HEK293 (cell line): ENCODE results near the gene UBR4.

Experiments
- CTCF ChIA-PET: fragments of 350-600 bp; formaldehyde crosslinking; extraction: SDS; loops from one replicate; lab custom pipeline; 2021; ENCODE audit warnings: antibody characterized with exemption; lab: Yijun Ruan, JAX
- POLR2A ChIA-PET: fragments of 300-600 bp; formaldehyde crosslinking; extraction: SDS; loops from one replicate; lab custom pipeline; 2020; ENCODE audit warnings: antibody characterized with exemption, inconsistent platforms; lab: Yijun Ruan, JAX
- H3K27ac ChIP-seq: fragments of 200-500 bp; sonication (Bioruptor generic); 2 replicates; pipeline ENCODE4 v1.5.1; 2014; ENCODE audit warnings: low read depth, low read length, control low read depth, inconsistent platforms; ENCODE audit errors: extremely low read depth
- H3K36me3 ChIP-seq, 2 experiments: fragments of 200-500 bp in 1 of 2; sonication (Bioruptor generic) in 1 of 2; 1 replicate in 1 of 2; 2 replicates in 1 of 2; pipeline ENCODE4 v1.5.1; 2014 to 2017; ENCODE audit warnings: inconsistent platforms in 2 of 2, low read length in 2 of 2; ENCODE audit not compliant: control insufficient read depth in 2 of 2, insufficient read depth in 1 of 2
- H3K4me1 ChIP-seq: fragments of 200-500 bp; sonication (Bioruptor generic); 2 replicates; pipeline ENCODE4 v1.5.1; 2014; ENCODE audit warnings: mild to moderate bottlenecking, low read length, inconsistent platforms; ENCODE audit not compliant: control insufficient read depth, insufficient read depth
- H3K4me3 ChIP-seq: 2 replicates; pipeline ENCODE4 v1.5.1; 2011; ENCODE audit warnings: low read depth, mild to moderate bottlenecking, control low read depth, low read length, moderate library complexity
- H3K9me3 ChIP-seq: fragments of 200-500 bp; sonication (Bioruptor generic); 2 replicates; pipeline ENCODE4 v1.5.1; 2014; ENCODE audit warnings: low read depth, low read length, inconsistent platforms; ENCODE audit not compliant: control insufficient read depth, insufficient read depth
- GFI1B ChIP-seq: fragments of 450-650 bp; formaldehyde crosslinking; IDR thresholded peaks from 2 replicates; pipeline ENCODE4 v1.5.1; 2016; ENCODE audit warnings: missing biosample characterization, missing genetic modification characterization
- HOXD13 ChIP-seq: sonication (generic); formaldehyde crosslinking; IDR thresholded peaks from 2 replicates; pipeline ENCODE4 v1.8.0; 2022; ENCODE audit warnings: missing genetic modification reagents, borderline replicate concordance
- KLF1 ChIP-seq: fragments of 450-650 bp; formaldehyde crosslinking; IDR thresholded peaks from 2 replicates; pipeline ENCODE4 v1.5.1; 2016; ENCODE audit warnings: missing biosample characterization, missing genetic modification characterization
- PRDM6 ChIP-seq: fragments of 450-650 bp; formaldehyde crosslinking; IDR thresholded peaks from 2 replicates; pipeline ENCODE4 v1.5.1; 2017; ENCODE audit warnings: missing biosample characterization, missing genetic modification characterization
- TSHZ1 ChIP-seq: fragments of 450-650 bp; formaldehyde crosslinking; IDR thresholded peaks from 2 replicates; pipeline ENCODE4 v1.5.1; 2016; ENCODE audit warnings: missing biosample characterization, missing genetic modification characterization, borderline replicate concordance
- ZBTB49 ChIP-seq: fragments of 450-650 bp; formaldehyde crosslinking; IDR thresholded peaks from 2 replicates; pipeline ENCODE4 v1.5.1; 2016; ENCODE audit warnings: missing biosample characterization, missing genetic modification characterization, low read depth
- ZBTB8A ChIP-seq: fragments of 450-650 bp; formaldehyde crosslinking; IDR thresholded peaks from 2 replicates; pipeline ENCODE4 v1.5.1; 2016; ENCODE audit warnings: missing biosample characterization, missing genetic modification characterization
- ZEB2 ChIP-seq: fragments of 450-650 bp; formaldehyde crosslinking; IDR thresholded peaks from 2 replicates; pipeline ENCODE4 v1.5.1; 2016; ENCODE audit warnings: missing biosample characterization, missing genetic modification characterization
- ZFP69B ChIP-seq: fragments of 450-650 bp; formaldehyde crosslinking; IDR thresholded peaks from 2 replicates; pipeline ENCODE4 v1.5.1; 2016; ENCODE audit warnings: missing biosample characterization, missing genetic modification characterization
- ZNF121 ChIP-seq: fragments of 450-650 bp; formaldehyde crosslinking; IDR thresholded peaks from 2 replicates; pipeline ENCODE4 v1.5.1; 2016; ENCODE audit warnings: missing biosample characterization, missing genetic modification characterization
- ZNF132 ChIP-seq: fragments of 450-650 bp; formaldehyde crosslinking; IDR thresholded peaks from 2 replicates; pipeline ENCODE4 v1.5.1; 2017; ENCODE audit warnings: missing biosample characterization, missing genetic modification characterization, borderline replicate concordance
- ZNF133 ChIP-seq: fragments of 450-650 bp; formaldehyde crosslinking; IDR thresholded peaks from 2 replicates; pipeline ENCODE4 v1.5.1; 2016; ENCODE audit warnings: missing biosample characterization, missing genetic modification characterization
- ZNF169 ChIP-seq: fragments of 450-650 bp; formaldehyde crosslinking; IDR thresholded peaks from 2 replicates; pipeline ENCODE4 v1.5.1; 2016; ENCODE audit warnings: missing biosample characterization, missing genetic modification characterization
- ZNF23 ChIP-seq: fragments of 450-650 bp; formaldehyde crosslinking; IDR thresholded peaks from 2 replicates; pipeline ENCODE4 v1.5.1; 2016; ENCODE audit warnings: missing biosample characterization, missing genetic modification characterization, borderline replicate concordance
- ZNF366 ChIP-seq: fragments of 450-650 bp; formaldehyde crosslinking; conservative IDR thresholded peaks from 2 replicates; pipeline ENCODE4 v1.5.1; 2016; ENCODE audit warnings: missing biosample characterization, missing genetic modification characterization
- ZNF488 ChIP-seq: fragments of 450-650 bp; formaldehyde crosslinking; IDR thresholded peaks from 2 replicates; pipeline ENCODE4 v1.5.1; 2016; ENCODE audit warnings: missing biosample characterization, missing genetic modification characterization
- ZNF555 ChIP-seq: fragments of 450-650 bp; formaldehyde crosslinking; conservative IDR thresholded peaks from 2 replicates; pipeline ENCODE4 v1.5.1; 2017; ENCODE audit warnings: missing biosample characterization, mild to moderate bottlenecking, missing genetic modification characterization, inconsistent platforms
- ZNF670 ChIP-seq: fragments of 450-650 bp; formaldehyde crosslinking; IDR thresholded peaks from 2 replicates; pipeline ENCODE4 v1.5.1; 2016; ENCODE audit warnings: missing biosample characterization, missing genetic modification characterization, low read depth
- ZNF677 ChIP-seq: fragments of 450-650 bp; IDR thresholded peaks from 2 replicates; pipeline ENCODE4 v1.5.0; 2018; ENCODE audit warnings: missing biosample characterization, mild to moderate bottlenecking, missing genetic modification characterization, moderate library complexity
- ZNF776 ChIP-seq: fragments of 450-650 bp; formaldehyde crosslinking; IDR thresholded peaks from 2 replicates; pipeline ENCODE4 v1.5.0; 2017; ENCODE audit warnings: missing biosample characterization, missing genetic modification characterization, borderline replicate concordance
- ZNF792 ChIP-seq: fragments of 450-650 bp; formaldehyde crosslinking; IDR thresholded peaks from 2 replicates; pipeline ENCODE4 v1.5.1; 2016; ENCODE audit warnings: missing biosample characterization, missing genetic modification characterization
- ZSCAN18 ChIP-seq: fragments of 450-650 bp; formaldehyde crosslinking; IDR thresholded peaks from 2 replicates; pipeline ENCODE4 v1.5.1; 2016; ENCODE audit warnings: missing biosample characterization, missing genetic modification characterization
- ZSCAN4 ChIP-seq: fragments of 450-650 bp; formaldehyde crosslinking; IDR thresholded peaks from 2 replicates; pipeline ENCODE4 v1.5.1; 2017; ENCODE audit warnings: missing biosample characterization, missing genetic modification characterization

Gene UBR4

GRCh38 chr1:19189270-19189669, 20.8 kb downstream of the UBR4 start:
- ChIA-PET CTCF (no interaction called here), POLR2A (no interaction called here)
- no peaks in the 10 kb centered on the region for H3K9me3 ChIP-seq

GRCh38 chr1:19187852-19188251, 22.2 kb downstream of the UBR4 start:
- H3K36me3 ChIP-seq = peaks cover 63 to 95% of the 10 kb centered on the region in 2 experiments
- ChIA-PET POLR2A (no interaction called here), CTCF (no interaction called here)
- H3K4me1 ChIP-seq = no peaks in the 10 kb centered on the region
- no peak overlapping the region for H3K4me3 ChIP-seq
- no peaks in the 10 kb centered on the region for H3K9me3 ChIP-seq
- H3K27ac ChIP-seq = no peak overlapping the region
- TF ChIP-seq ZNF555 = peak; percentile 94
- no peak for TF ChIP-seq KLF1 (tag by site-specific recombination)
- no peak for TF ChIP-seq ZBTB49 (tag by site-specific recombination)
- no peak for TF ChIP-seq ZNF121 (tag by site-specific recombination)
- TF ChIP-seq ZNF792 (tag by site-specific recombination) = no peak
- TF ChIP-seq ZNF132 (tag by site-specific recombination) = no peak
- no peak for TF ChIP-seq ZSCAN4
- TF ChIP-seq GFI1B (tag by site-specific recombination) = 0 out of 2 replicates have a peak, but pooled peaks have one; percentile 48
- peak; percentile 85 for TF ChIP-seq ZBTB8A (tag by site-specific recombination)
- no peak for TF ChIP-seq ZEB2
- no peak for TF ChIP-seq ZNF670 (tag by site-specific recombination)
- TF ChIP-seq ZNF23 (tag by site-specific recombination) = no peak
- no peak for TF ChIP-seq ZNF776 (tag by site-specific recombination)
- no peak for TF ChIP-seq HOXD13 (CRISPR knock-in tag)
- no peak for TF ChIP-seq ZSCAN18 (tag by site-specific recombination)
- no peak for TF ChIP-seq ZNF677
- TF ChIP-seq ZNF133 (tag by site-specific recombination) = no peak
- TF ChIP-seq ZNF169 (tag by site-specific recombination) = no peak
- no peak for TF ChIP-seq ZFP69B (tag by site-specific recombination)
- TF ChIP-seq ZNF488 (tag by site-specific recombination) = no peak
- TF ChIP-seq TSHZ1 (tag by site-specific recombination) = no peak

More at GRCh38 chr1:19189270-19189669, 20.8 kb downstream of the UBR4 start:
- no peak overlapping the region for H3K27ac ChIP-seq
- H3K4me3 ChIP-seq = no peak overlapping the region
- peaks cover 67 to 95% of the 10 kb centered on the region in 2 experiments for H3K36me3 ChIP-seq
- H3K4me1 ChIP-seq = no peaks in the 10 kb centered on the region
- TF ChIP-seq ZNF366 (tag by site-specific recombination) = no peak
- 0 out of 2 replicates have a peak, but pooled peaks have one; percentile 12 for TF ChIP-seq PRDM6
